ENCODE data around the gene PPP1R13B.

The PPP1R13B gene

GRCh38 chr14:103820908-103821307 lies 26.5 kb downstream of the PPP1R13B start:
- H3K9me3 ChIP-seq (ENCODE audit: control insufficient read depth, insufficient read depth, low read depth, low read length) = no peaks in the 10 kb centered on the region
- no peak overlapping the region for H3K27ac ChIP-seq (ENCODE audit: low read depth, low read length)
- H3K4me1 ChIP-seq (ENCODE audit: control insufficient read depth, insufficient read depth, low read length) = peaks cover 9% of the 10 kb centered on the region
- H3K4me3 ChIP-seq (ENCODE audit: low read depth, low read length) = no peak overlapping the region
- H3K9ac ChIP-seq (ENCODE audit: low read length) = no peak overlapping the region
- H3K27me3 ChIP-seq (ENCODE audit: control insufficient read depth, insufficient read depth, low read length) = no peaks in the 10 kb centered on the region
- no peaks in the 10 kb centered on the region for H3K36me3 ChIP-seq (ENCODE audit: control insufficient read depth, insufficient read depth, low read length)

GRCh38 chr14:103820382-103820781 lies 27.0 kb downstream of the PPP1R13B start:
- Histone ChIP-seq H3K4me3 (ENCODE audit: low read depth, low read length) (peak overlapping the region; percentile 15; the same call in 1 of the 2 replicates), H3K9me3 (ENCODE audit: control insufficient read depth, insufficient read depth, low read depth, low read length) (no peaks in the 10 kb centered on the region), H3K36me3 (ENCODE audit: control insufficient read depth, insufficient read depth, low read length) (no peaks in the 10 kb centered on the region), H3K27me3 (ENCODE audit: control insufficient read depth, insufficient read depth, low read length) (no peaks in the 10 kb centered on the region), H3K4me1 (ENCODE audit: control insufficient read depth, insufficient read depth, low read length) (peaks cover 9% of the 10 kb centered on the region), H3K27ac (ENCODE audit: low read depth, low read length) (no peak overlapping the region), H3K9ac (ENCODE audit: low read length) (no peak overlapping the region)

GRCh38 chr14:103819503-103820307 lies 27.7 kb downstream of the PPP1R13B start:
- Histone ChIP-seq H3K4me1 (ENCODE audit: control insufficient read depth, insufficient read depth, low read length) (peaks cover 9% of the 10 kb centered on the region), H3K27me3 (ENCODE audit: control insufficient read depth, insufficient read depth, low read length) (no peaks in the 10 kb centered on the region), H3K9ac (ENCODE audit: low read length) (no peak overlapping the region), H3K27ac (ENCODE audit: low read depth, low read length) (no peak overlapping the region), H3K9me3 (ENCODE audit: control insufficient read depth, insufficient read depth, low read depth, low read length) (0 out of 2 replicates have a peak, but pooled peaks cover 2% of the 10 kb centered on the region), H3K4me3 (ENCODE audit: low read depth, low read length) (peak overlapping the region; percentile 15), H3K36me3 (ENCODE audit: control insufficient read depth, insufficient read depth, low read length) (no peaks in the 10 kb centered on the region)

- Histone ChIP-seq H3K4me1 (ENCODE audit: control insufficient read depth, insufficient read depth, low read length) (peaks cover 9% of the 10 kb centered on the region), H3K27me3 (ENCODE audit: control insufficient read depth, insufficient read depth, low read length) (no peaks in the 10 kb centered on the region), H3K27ac (ENCODE audit: low read depth, low read length) (no peak overlapping the region), H3K9me3 (ENCODE audit: control insufficient read depth, insufficient read depth, low read depth, low read length) (0 out of 2 replicates have a peak, but pooled peaks cover 2% of the 10 kb centered on the region), H3K4me3 (ENCODE audit: low read depth, low read length) (no peak overlapping the region), H3K36me3 (ENCODE audit: control insufficient read depth, insufficient read depth, low read length) (no peaks in the 10 kb centered on the region), H3K9ac (ENCODE audit: low read length) (no peak overlapping the region)
Observed at GRCh38 chr14:103818870-103819269, 28.5 kb downstream of the PPP1R13B start.

- Histone ChIP-seq H3K27me3 (ENCODE audit: control insufficient read depth, insufficient read depth, low read length) (no peaks in the 10 kb centered on the region), H3K4me3 (ENCODE audit: low read depth, low read length) (no peak overlapping the region), H3K9me3 (ENCODE audit: control insufficient read depth, insufficient read depth, low read depth, low read length) (0 out of 2 replicates have a peak, but pooled peaks cover 2% of the 10 kb centered on the region), H3K4me1 (ENCODE audit: control insufficient read depth, insufficient read depth, low read length) (peaks cover 9% of the 10 kb centered on the region), H3K36me3 (ENCODE audit: control insufficient read depth, insufficient read depth, low read length) (no peaks in the 10 kb centered on the region), H3K9ac (ENCODE audit: low read length) (no peak overlapping the region), H3K27ac (ENCODE audit: low read depth, low read length) (no peak overlapping the region)
Observed at GRCh38 chr14:103818422-103818821, 29.0 kb downstream of the PPP1R13B start.

- Histone ChIP-seq H3K9ac (ENCODE audit: low read length) (no peak overlapping the region), H3K4me3 (ENCODE audit: low read depth, low read length) (no peak overlapping the region), H3K36me3 (ENCODE audit: control insufficient read depth, insufficient read depth, low read length) (no peaks in the 10 kb centered on the region), H3K9me3 (ENCODE audit: control insufficient read depth, insufficient read depth, low read depth, low read length) (0 out of 2 replicates have a peak, but pooled peaks cover 2% of the 10 kb centered on the region), H3K4me1 (ENCODE audit: control insufficient read depth, insufficient read depth, low read length) (peaks cover 9% of the 10 kb centered on the region), H3K27me3 (ENCODE audit: control insufficient read depth, insufficient read depth, low read length) (no peaks in the 10 kb centered on the region), H3K27ac (ENCODE audit: low read depth, low read length) (no peak overlapping the region)
Observed at GRCh38 chr14:103817595-103817994, 29.8 kb downstream of the PPP1R13B start.

- Histone ChIP-seq H3K36me3 (ENCODE audit: control insufficient read depth, insufficient read depth, low read length) (no peaks in the 10 kb centered on the region), H3K9ac (ENCODE audit: low read length) (no peak overlapping the region), H3K4me1 (ENCODE audit: control insufficient read depth, insufficient read depth, low read length) (peaks cover 9% of the 10 kb centered on the region), H3K27me3 (ENCODE audit: control insufficient read depth, insufficient read depth, low read length) (no peaks in the 10 kb centered on the region), H3K27ac (ENCODE audit: low read depth, low read length) (no peak overlapping the region), H3K4me3 (ENCODE audit: low read depth, low read length) (no peak overlapping the region), H3K9me3 (ENCODE audit: control insufficient read depth, insufficient read depth, low read depth, low read length) (0 out of 2 replicates have a peak, but pooled peaks cover 2% of the 10 kb centered on the region)
Observed at GRCh38 chr14:103816991-103817390, 30.4 kb downstream of the PPP1R13B start.

- peaks cover 8% of the 10 kb centered on the region for H3K4me1 ChIP-seq (ENCODE audit: control insufficient read depth, insufficient read depth, low read length)
Observed at GRCh38 chr14:103815253-103815652, 32.1 kb downstream of the PPP1R13B start.

GRCh38 chr14:103811189-103811588 lies 36.2 kb downstream of the PPP1R13B start:
- H3K27me3 ChIP-seq (ENCODE audit: control insufficient read depth, insufficient read depth, low read length) = no peaks in the 10 kb centered on the region
- no peaks in the 10 kb centered on the region for H3K36me3 ChIP-seq (ENCODE audit: control insufficient read depth, insufficient read depth, low read length)
- H3K4me1 ChIP-seq (ENCODE audit: control insufficient read depth, insufficient read depth, low read length) = no peaks in the 10 kb centered on the region
- no peak overlapping the region for H3K27ac ChIP-seq (ENCODE audit: low read depth, low read length)
- H3K4me3 ChIP-seq (ENCODE audit: low read depth, low read length) = no peak overlapping the region
- no peak overlapping the region for H3K9ac ChIP-seq (ENCODE audit: low read length)
- 0 out of 2 replicates have a peak, but pooled peaks cover 2% of the 10 kb centered on the region for H3K9me3 ChIP-seq (ENCODE audit: control insufficient read depth, insufficient read depth, low read depth, low read length)

More at GRCh38 chr14:103815253-103815652, 32.1 kb downstream of the PPP1R13B start:
- H3K36me3 ChIP-seq (ENCODE audit: control insufficient read depth, insufficient read depth, low read length) = no peaks in the 10 kb centered on the region
- H3K9me3 ChIP-seq (ENCODE audit: control insufficient read depth, insufficient read depth, low read depth, low read length) = 0 out of 2 replicates have a peak, but pooled peaks cover 2% of the 10 kb centered on the region
- H3K9ac ChIP-seq (ENCODE audit: low read length) = no peak overlapping the region
- no peak overlapping the region for H3K27ac ChIP-seq (ENCODE audit: low read depth, low read length)
- no peaks in the 10 kb centered on the region for H3K27me3 ChIP-seq (ENCODE audit: control insufficient read depth, insufficient read depth, low read length)
- H3K4me3 ChIP-seq (ENCODE audit: low read depth, low read length) = no peak overlapping the region

- no peaks in the 10 kb centered on the region for H3K27me3 ChIP-seq (ENCODE audit: control insufficient read depth, insufficient read depth, low read length)
- no peak overlapping the region for H3K9ac ChIP-seq (ENCODE audit: low read length)
- no peaks in the 10 kb centered on the region for H3K36me3 ChIP-seq (ENCODE audit: control insufficient read depth, insufficient read depth, low read length)
- H3K27ac ChIP-seq (ENCODE audit: low read depth, low read length) = no peak overlapping the region
- no peaks in the 10 kb centered on the region for H3K9me3 ChIP-seq (ENCODE audit: control insufficient read depth, insufficient read depth, low read depth, low read length)
- H3K4me1 ChIP-seq (ENCODE audit: control insufficient read depth, insufficient read depth, low read length) = no peaks in the 10 kb centered on the region
- H3K4me3 ChIP-seq (ENCODE audit: low read depth, low read length) = no peak overlapping the region
Observed at GRCh38 chr14:103808403-103809001, 38.9 kb downstream of the PPP1R13B start.

- H3K4me1 ChIP-seq (ENCODE audit: control insufficient read depth, insufficient read depth, low read length) = peaks cover 6% of the 10 kb centered on the region; the same call in 1 of the 2 replicates
Observed at GRCh38 chr14:103806805-103807204, 40.6 kb downstream of the PPP1R13B start.

More at GRCh38 chr14:103806805-103807204, 40.6 kb downstream of the PPP1R13B start:
- Histone ChIP-seq H3K4me3 (ENCODE audit: low read depth, low read length) (no peak overlapping the region), H3K27me3 (ENCODE audit: control insufficient read depth, insufficient read depth, low read length) (no peaks in the 10 kb centered on the region), H3K9me3 (ENCODE audit: control insufficient read depth, insufficient read depth, low read depth, low read length) (no peaks in the 10 kb centered on the region), H3K27ac (ENCODE audit: low read depth, low read length) (no peak overlapping the region), H3K36me3 (ENCODE audit: control insufficient read depth, insufficient read depth, low read length) (no peaks in the 10 kb centered on the region), H3K9ac (ENCODE audit: low read length) (no peak overlapping the region)

All from HUES6 (cell line).